Measurements from ENCODE around the gene CASTOR1. TPM values are rescaled to one million over a fixed set of nuclear protein-coding genes. Genes with fewer than 3 reads are reported as not detected.
A peak's percentile ranks its signal among the peaks of the same experiment; 100 is the strongest.

Gene CASTOR1
- total and polyA plus RNA-seq, 11 donors = 3.8 to 16.6 (median 7.1) TPM

GRCh38 chr22:30336752-30337460 lies 47.6 kb upstream of the CASTOR1 start:
- Histone ChIP-seq H3K4me1 (peaks cover 0 to 47% (median 17%) of the 10 kb centered on the region in 12 donors), H3K4me3 (no peak overlapping the region), H3K27me3 (no peaks in the 10 kb centered on the region), H3K27ac (peak overlapping the region in 5 of 12 donors; percentile 29 to 73 (median 44)), H3K9me3 (no peaks in the 10 kb centered on the region), H3K36me3 (peaks cover 9 to 100% (median 98%) of the 10 kb centered on the region in 9 donors)
- WGBS, 4 donors = 89 to 96% (median 94%) methylated on average over 4 of the region's 4 CpGs
- TF ChIP-seq POLR2A (IDR thresholded peaks at IDR 0.05) = no peak
- TF ChIP-seq, protein P1, sequence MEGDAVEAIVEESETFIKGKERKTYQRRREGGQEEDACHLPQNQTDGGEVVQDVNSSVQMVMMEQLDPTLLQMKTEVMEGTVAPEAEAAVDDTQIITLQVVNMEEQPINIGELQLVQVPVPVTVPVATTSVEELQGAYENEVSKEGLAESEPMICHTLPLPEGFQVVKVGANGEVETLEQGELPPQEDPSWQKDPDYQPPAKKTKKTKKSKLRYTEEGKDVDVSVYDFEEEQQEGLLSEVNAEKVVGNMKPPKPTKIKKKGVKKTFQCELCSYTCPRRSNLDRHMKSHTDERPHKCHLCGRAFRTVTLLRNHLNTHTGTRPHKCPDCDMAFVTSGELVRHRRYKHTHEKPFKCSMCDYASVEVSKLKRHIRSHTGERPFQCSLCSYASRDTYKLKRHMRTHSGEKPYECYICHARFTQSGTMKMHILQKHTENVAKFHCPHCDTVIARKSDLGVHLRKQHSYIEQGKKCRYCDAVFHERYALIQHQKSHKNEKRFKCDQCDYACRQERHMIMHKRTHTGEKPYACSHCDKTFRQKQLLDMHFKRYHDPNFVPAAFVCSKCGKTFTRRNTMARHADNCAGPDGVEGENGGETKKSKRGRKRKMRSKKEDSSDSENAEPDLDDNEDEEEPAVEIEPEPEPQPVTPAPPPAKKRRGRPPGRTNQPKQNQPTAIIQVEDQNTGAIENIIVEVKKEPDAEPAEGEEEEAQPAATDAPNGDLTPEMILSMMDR (IDR thresholded peaks at IDR 0.05) = no peak
- DNase-seq = peak; percentile 67 to 86 (median 71)
- peak; percentile 63 to 88 (median 84) for ATAC-seq
- intact Hi-C loops (cut with DNase I) = no loop called here

GRCh38 chr22:30335236-30335635 lies 45.9 kb upstream of the CASTOR1 start:
- H3K4me1 ChIP-seq = peaks cover 0 to 31% (median 5%) of the 10 kb centered on the region in 12 donors
- intact Hi-C loops (cut with DNase I) = no loop called here
- TF ChIP-seq POLR2A (IDR thresholded peaks at IDR 0.05) = no peak
- TF ChIP-seq, protein P1 (IDR thresholded peaks at IDR 0.05) = no peak
- ATAC-seq (no peak), DNase-seq (no peak)
- H3K4me3 ChIP-seq = no peak overlapping the region
- 70 to 99% (median 89%) methylated on average over 1 of the region's 1 CpG for WGBS, 4 donors
- no peaks in the 10 kb centered on the region for H3K9me3 ChIP-seq
- no peak overlapping the region for H3K27ac ChIP-seq
- H3K36me3 ChIP-seq = peaks cover 9 to 100% (median 94%) of the 10 kb centered on the region in 9 donors
- H3K27me3 ChIP-seq = no peaks in the 10 kb centered on the region

DNA sequence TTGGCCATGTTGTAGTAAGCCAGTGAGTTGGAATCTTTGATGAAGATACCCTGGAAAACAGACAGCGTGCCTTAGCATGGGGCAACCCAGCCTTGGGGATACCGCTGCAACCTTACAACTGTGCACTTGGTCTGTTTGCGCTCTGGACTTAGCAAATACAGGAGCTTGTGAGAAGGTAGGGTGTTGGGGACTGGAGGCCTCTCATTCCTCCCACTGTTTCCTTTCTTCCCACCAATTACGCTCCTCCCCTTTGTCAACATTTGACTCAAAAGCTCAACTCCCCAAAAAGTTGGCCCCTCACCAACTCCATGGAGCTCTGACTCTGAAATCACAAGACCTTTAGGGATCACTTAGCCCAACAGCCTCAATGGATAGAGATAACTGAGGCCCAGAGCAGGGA lies 45.3 kb upstream of the CASTOR1 start:
- no peak for DNase-seq
- Histone ChIP-seq H3K4me3 (no peak overlapping the region), H3K27me3 (no peaks in the 10 kb centered on the region), H3K27ac (no peak overlapping the region), H3K4me1 (peaks cover 0 to 29% (median 4%) of the 10 kb centered on the region in 12 donors), H3K9me3 (no peaks in the 10 kb centered on the region), H3K36me3 (peaks cover 5 to 96% (median 88%) of the 10 kb centered on the region in 9 donors)
- 96 to 99% (median 98%) methylated on average over 4 of the region's 4 CpGs for WGBS, 4 donors
- ATAC-seq = no peak
- intact Hi-C loops (cut with DNase I) = no loop called here
- TF ChIP-seq, protein P1 (IDR thresholded peaks at IDR 0.05) = no peak
- no peak for TF ChIP-seq POLR2A (IDR thresholded peaks at IDR 0.05)

GRCh38 chr22:30333707-30334087 lies 44.4 kb upstream of the CASTOR1 start:
- Histone ChIP-seq H3K27me3 (no peaks in the 10 kb centered on the region), H3K36me3 (peaks cover 5 to 88% (median 79%) of the 10 kb centered on the region in 9 donors), H3K27ac (no peak overlapping the region), H3K4me1 (peaks cover 0 to 29% (median 4%) of the 10 kb centered on the region in 12 donors), H3K9me3 (no peaks in the 10 kb centered on the region), H3K4me3 (no peak overlapping the region)
- no peak for DNase-seq
- 87 to 93% (median 90%) methylated on average over 3 of the region's 3 CpGs for WGBS, 4 donors
- TF ChIP-seq, protein P1 (IDR thresholded peaks at IDR 0.05) = no peak
- no peak for TF ChIP-seq POLR2A (IDR thresholded peaks at IDR 0.05)
- intact Hi-C loops (cut with DNase I) = no loop called here
- ATAC-seq = no peak

Measured in heart left ventricle (tissue), 16 donors.